IPS-NIHi11 (cell line): Measurements from ENCODE around the gene ZFP36L1.

Experiments
- DNase-seq: peaks from one replicate; pipeline ENCODE4 v3.0.0; 2012; ENCODE audit warnings: mixed read lengths, low spot score

ZFP36L1 gene, protein sequence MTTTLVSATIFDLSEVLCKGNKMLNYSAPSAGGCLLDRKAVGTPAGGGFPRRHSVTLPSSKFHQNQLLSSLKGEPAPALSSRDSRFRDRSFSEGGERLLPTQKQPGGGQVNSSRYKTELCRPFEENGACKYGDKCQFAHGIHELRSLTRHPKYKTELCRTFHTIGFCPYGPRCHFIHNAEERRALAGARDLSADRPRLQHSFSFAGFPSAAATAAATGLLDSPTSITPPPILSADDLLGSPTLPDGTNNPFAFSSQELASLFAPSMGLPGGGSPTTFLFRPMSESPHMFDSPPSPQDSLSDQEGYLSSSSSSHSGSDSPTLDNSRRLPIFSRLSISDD

DNA sequence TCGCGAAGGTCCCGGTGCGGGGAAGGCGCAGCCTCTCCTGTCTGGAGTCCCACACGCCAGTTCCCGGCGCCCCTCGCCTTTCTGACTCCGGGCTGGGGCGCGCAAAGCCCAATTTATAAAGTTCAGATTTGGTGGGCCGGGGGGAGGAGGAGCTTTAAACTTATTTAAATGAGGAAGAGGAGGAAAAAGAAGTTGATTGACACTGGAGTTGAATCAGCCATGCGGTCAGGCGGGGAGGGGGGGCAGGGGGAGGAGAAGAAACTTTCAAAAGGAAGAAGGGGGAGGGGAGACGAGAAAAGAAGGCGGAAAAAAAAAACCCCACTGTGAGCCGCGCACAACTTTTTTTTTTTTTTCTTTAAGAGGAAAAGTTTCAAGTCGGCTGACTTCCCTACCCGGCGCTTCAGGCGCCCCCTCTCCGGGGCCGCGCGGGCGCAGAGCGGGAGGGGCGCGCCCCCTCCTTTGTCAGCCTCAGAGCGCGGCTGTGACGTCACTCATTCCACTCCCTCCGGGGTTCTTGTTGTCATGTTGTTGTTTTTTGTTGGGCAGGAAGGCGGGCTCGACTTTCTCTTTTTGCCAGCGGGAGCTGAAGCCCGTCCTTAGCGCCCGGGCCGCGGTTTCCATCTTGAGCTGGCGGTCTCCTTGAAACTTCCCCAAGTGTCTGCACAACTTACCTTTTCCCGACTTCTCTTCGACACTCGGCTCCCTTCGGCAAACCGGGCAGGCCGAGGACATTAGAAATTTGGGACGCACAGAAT, at the start of gene ZFP36L1:
TSS of gene ZFP36L1 (minus strand) at position 89 of the 755 bp plus-strand sequence. CDS start 129 bp downstream, outside the sequence.
- DNase-seq = peak; percentile 84

DNA sequence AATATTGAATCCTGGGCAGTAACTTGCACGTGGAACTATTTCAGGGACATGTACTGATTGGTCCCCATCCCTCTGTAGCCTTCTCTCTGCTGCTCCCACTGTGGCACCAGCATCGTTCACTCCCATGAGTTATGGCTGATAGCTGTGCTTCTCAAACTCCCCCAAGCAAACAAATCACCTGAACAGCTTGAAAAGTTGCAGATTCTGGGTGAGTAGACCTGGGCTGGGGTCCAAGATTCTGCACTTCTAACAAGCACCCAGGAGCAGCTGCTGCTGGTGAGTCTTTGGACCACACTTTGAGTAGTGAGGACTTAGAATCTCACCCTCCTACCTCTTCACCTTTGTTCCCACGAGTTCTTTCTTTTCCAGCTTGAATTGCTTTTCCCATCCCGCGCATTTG, 49.4 kb upstream of the ZFP36L1 start:
- DNase-seq = no peak

DNA sequence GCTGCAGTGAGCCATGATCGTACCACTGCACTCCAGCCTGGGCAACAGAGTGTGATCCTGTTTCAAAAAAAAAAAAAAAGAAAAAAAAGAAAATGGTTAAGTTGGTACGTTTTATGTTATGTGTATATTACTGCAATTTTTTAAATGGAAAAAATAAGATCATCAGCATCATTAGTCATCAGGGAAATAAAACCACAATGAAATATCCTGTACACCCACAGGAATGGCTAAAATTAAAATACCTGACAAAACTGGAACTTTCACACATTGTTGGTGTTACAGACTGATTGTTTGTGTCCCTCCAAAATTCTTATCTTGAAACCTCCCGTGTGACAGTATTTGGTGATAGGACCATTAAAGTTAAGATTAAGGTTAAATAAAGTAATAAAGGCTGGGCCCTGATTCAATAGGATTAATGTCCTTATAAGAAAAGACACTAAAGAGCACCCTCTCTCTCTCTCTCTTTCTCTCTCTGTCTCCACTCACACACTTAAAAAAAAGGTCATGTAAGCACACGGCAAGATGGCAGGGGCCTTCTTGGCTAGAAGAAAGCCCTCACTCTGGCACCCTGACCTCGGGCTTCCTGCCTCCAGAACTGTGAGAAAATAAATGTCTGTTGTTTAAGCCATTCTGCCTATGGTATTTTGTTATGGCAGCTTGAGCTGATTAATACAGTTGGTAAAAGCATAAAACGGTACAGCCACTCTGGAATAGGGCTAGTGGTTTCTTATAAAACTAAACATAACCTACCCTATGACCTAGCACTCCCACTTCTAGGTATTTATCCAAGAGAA, 48.3 kb upstream of the ZFP36L1 start:
- no peak for DNase-seq

DNA sequence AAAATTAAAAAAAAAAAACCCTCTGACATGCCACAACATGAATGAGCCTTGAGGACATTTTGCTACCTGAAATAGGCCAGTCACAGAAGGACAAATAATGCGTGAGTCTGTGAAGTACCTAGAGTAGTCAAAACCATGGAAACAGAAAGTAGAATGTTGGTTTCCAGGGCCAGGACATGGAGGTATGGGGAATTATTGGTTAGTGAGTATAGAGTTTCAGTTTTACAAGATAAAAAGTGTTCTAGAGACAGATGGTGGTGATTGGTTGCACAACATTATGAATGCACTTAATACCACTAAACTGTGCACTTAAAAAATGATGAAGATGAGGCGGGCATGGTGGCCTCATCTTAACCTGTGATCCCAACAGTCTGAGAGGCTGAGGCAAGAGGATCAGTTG, 47.6 kb upstream of the ZFP36L1 start:
- no peak for DNase-seq

DNA sequence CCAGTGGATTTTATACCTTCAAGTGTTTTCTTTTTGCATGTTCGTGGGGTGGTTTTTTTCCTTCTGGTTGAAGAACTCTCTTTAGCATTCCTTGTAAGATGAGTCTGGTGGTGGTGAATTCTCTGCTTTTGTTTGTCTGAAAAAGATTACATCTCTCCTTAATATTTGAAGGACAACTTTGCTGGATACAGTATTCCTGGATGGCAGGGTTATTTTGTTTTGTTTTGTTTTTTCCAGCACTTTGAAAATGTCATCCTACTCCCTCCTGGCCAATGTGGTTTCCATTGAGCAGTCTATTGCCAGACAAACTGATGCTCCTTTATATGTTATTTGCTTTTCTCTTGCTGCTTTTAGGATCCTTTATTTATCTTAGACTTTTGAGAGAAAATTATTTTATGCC, 43.2 kb upstream of the ZFP36L1 start:
- no peak for DNase-seq

DNA sequence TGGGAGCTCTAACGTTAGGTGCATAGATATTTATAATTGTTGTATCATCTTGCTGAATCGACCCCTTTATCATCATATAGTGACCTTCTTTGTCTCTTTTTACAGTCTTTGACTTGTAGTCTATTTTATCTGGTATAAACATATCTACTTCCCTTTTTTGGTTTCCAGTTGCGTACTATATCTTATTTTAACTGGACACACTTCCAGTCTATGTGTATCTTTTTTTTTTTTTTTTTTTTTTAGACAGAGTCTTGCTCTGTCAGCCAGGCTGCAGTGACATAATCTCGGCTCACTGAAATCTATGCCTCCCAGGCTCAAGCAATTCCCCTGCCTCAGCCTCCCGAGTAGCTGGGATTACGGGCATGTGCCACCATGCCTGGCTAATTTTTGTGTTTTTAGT, 41.9 kb upstream of the ZFP36L1 start:
- DNase-seq = no peak

DNA sequence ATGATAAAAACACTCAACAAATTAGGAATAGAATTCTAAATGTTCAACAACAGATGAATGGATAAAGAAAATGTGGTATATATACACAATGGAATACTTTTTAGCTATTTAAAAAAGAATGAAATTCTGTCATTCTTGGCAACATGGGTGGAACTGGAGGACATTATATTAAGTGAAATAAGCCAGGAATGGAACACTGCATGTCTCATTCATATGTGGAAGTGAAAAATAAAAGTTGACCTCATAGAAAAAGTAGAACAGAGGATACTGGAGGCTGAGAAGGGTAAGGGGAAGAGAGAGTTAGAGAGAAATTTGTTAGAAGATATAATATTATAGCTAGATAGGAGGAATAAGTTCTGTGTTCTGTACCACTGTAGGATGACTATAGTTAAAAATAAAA, 35.8 kb upstream of the ZFP36L1 start:
- DNase-seq = no peak

DNA sequence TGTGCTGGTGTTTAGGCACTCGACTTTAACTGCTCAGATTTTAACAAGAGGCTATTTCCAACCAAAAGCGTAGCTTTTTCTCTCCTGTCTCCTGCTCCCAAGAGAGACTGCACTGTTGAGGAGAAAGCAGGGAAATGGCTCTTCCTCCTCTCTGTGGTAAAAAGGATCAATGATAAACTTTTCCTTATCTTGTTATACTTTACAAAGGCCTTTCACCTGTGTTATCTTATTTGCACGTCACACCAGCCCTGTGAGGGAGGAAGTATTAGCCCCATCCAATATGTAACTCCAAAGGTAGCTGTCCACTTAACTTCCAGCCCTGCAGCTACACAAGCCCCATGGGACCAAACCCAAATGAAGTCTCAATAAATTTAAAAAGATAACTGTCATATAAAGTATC, 32.9 kb upstream of the ZFP36L1 start:
- DNase-seq = no peak

DNA sequence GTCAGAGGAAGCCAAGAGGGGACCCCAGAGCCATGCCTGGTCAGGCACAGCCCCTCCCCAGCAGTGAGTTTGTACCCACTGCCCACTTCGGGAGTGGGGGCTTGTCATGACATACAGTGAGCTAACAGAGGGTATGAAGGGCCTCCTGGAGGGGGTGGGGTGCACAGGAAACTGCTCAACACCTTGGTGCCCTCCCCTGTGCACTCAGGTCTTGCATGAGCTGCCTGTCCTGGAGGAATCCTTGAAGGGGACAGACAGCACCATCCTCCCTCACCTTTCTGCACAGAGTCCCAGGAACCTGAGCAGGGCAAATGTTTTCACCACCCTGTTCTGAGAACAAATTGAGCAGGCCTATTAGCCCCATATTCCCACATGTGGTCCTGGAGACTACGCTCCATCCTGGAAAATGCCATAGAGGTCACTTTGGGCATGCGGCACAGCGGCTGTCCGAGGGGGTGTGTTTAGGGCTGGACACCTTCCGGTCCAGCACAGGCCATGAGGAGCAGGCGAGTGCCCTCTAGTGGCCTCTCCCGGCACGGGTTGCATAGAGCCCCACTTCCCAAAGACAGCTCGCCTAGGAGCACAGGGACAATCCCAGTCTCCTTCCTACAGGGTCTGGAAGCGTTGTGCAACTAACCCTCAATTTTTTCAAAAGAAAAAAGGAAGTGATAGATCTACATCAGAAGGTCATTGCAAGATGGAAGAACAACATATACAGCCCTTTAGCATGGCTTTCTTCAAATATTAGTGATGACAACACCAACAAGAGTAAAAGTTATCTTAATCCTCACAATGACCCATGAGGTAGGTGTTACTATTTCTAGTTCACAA, 31.9 kb upstream of the ZFP36L1 start:
- peak; percentile 93 for DNase-seq

DNA sequence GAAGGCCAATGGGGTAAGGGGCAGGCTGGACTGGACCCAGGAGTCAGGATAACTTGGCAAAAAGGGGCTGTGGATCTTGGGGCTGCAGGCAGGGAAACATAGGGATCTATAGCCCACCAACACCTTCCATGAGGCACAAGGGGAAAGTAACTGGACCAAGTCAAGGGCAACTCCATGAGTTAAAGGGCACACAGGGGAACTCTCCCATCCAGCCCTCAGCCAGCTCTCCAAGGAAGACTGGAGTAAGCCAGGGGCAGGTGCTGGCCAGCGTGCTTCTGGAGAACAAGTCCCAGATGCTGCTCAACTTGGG, 31.3 kb upstream of the ZFP36L1 start:
- DNase-seq = no peak

DNA sequence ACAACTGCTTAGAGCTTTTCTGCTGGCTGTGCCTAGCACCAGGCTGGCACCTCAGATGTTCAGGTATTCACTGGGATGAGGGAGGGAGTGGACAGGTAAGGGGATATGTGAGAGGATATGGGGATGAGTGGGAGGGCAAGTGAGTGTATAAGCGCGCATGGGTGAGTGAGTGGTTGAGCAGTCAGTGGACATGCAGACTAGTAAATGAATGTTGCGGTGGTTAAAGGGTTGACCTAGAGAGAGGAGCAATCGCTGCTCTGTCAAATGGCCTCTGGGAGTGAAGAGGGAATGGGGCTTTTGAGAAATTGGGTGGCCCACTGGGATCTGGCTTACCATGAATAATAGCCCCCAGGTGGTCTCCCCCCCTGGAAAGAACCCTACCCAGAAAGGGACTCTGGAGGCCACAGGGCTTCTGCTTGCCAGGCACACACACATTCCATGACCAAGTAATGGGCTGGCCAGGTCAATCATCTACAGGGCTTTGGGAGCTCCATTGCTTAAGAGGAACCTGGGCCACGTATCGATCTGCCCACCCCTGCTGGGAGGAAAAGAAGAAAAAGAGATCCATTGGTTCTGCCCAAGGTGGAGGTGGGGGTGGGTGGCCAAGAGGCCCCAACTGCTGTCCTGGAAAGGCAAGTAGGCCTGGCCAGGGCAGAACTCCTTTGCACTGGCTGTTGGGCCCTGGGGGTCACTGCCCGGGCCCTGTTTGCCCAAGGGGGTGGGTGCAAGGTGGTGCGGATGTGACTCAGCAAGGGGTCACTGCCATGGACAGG, 30.8 kb upstream of the ZFP36L1 start:
- no peak for DNase-seq

DNA sequence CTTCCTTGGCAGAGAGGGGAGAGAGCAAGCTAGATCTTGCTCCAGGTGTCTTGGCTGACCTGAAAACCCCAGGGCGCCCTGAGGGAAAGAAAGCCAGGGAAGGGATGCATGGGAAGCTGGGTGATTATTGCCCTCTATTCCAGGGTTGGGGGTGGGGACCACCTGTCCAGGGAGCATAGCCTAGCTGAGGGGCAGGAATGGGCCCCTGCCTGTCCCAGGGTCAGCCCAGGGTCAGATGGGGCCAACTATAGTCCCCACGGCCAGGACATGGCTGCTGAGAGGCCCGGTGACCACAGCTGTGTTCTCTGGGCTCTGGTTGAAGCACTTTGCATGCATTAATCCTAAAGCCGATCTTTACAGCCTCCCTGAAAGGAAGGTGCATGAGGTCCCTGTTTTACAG, 30.1 kb upstream of the ZFP36L1 start:
- DNase-seq = no peak

DNA sequence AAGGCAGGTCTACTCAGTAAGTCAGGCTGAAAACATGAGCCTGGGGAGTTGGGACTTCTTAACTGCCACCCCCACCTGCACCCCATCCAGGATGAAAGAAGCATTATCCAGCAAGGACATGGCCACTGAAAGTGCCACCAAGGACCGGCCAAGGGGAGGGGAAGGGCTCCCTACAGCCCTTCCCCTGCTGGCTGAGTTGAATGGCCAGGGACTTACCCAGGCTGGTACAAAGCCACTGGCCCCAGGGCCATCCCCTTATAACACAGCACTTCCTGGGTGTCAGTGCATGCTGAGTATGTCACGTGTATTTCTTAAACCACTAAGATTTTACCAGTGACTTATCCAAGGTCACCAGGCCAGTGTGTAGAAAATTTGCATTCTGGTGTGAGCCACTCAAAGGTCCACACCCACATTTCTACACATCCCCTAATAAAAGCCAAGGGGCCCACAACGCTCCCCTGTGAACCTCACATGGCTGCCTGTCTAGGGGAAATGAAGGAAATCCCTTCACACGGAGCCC, 29.3 kb upstream of the ZFP36L1 start:
- no peak for DNase-seq

DNA sequence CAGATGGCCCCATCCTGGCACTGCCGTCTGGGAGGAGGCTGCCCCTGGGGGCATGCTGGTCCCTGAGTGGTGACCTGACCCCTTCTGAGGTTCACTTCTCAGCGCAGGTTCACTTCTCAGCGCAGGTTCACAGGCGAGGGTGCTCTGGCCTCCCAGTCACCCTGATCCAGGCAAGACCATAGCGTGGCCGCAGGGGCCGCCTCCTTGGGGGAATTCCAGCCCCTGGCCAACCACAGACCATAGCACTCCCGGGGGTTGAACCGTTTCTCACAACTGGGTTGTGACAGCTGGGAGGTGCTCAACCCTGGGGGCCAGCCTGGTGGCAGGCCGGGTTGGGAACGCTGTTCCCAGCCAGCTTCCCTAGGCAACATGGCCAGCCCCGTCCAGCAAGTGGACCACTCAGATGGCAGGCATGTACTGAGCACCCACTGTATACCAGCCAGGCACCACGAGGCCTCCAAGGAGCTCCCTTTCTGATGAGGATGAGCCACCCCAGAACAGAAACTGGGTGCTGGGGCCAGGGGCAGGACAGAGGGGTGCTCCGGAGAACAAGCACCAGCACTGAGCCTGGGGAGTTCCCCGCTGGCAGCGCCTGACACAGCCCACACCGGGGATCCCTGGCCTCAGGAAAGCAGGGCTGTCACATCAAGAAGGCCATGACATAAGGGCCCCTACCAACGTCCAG, 28.3 kb upstream of the ZFP36L1 start:
- no peak for DNase-seq

DNA sequence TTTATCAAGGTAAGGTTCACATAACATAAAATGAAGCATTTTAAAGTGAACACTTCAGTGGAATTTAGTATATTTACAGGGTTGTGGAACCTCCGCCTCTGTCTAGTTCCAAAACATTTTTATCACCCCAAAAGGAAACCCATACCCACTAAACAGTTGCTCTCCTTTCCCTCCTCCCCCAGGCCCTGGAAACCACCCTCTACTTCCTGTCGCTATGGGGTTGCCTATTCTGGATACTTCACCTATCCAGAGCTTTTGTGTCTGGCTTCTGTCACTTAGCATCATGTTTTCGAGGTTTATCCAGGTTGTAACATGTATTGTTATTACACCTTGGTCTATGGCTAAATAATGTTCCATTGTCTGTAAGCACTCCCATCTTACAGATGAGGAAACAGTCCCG, 27.7 kb upstream of the ZFP36L1 start:
- DNase-seq = no peak

DNA sequence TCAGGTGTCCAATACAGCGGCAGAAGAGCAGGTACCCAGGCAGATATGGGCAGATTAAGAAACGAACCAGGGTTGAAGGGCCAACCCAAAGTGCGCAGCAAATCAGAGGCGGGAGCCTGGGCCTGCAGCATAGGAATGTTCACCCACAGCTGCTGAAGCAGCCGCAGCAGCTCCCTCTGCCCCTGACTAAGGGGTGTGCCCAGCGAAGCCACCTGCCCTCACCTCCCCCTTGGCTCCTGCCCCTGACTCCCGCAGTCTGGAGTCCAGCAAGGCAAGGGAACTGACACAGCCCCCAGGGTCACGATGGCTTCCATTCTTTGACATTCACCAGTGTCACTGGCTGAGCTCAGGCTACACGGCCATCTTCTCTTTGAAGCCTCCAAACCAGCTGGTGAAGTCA, 27.3 kb upstream of the ZFP36L1 start:
- no peak for DNase-seq

DNA sequence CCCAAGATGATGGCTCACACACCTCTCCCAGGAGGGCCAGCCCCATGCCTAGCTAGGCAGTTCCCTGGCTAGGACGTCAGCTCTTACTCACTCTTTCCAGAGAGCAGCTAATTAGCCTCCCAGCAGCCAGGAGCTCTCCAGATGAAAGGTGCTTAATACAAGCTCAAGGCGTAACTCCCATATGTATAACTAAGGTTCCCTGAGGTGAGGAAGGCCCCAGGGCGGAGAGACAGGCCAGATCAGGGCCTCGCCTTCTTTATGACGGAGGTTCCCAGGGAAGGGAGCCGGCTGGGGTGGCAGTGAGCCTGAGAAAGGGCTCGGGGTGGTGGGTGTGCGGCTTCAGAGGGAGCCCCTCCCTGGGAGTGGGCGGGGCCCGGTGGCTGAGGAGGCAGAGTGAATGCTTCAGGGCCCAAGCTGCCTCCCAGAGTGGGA, 26.4 kb upstream of the ZFP36L1 start:
- peak; percentile 57 for DNase-seq

DNA sequence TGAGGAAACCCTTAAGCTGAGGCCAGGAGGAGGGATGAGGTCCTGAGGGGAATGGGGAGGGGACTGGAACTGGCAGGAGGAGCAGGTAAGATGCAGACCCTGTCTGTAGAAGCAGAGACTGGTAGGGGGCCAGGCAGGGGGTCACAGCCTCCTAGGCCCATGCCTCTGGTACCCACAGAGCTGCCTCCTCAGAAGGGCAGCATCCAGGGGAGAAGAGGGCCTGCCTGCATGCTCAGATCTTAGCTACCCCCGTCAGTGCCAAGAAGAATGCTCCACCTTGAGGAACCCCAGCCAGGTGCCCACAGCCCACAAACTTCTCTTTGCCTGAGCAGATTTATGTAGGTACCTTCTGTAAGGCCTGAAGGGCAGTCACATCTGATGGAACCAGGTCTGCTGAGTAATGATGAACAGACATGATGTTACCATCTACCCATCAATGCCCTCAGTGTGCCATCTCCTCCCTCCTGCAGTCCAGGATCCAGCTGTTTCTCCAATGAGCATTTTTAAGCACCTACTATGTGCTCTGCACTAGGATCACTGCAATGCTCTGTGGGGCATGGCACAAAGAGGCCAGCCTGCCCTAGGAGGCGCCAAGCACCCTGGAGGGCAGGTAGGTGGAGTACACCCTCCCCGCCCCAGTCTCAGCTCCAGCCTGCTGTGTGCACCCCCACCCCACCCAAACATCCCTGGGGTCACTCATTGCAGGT, 24.8 kb upstream of the ZFP36L1 start:
- DNase-seq = no peak

DNA sequence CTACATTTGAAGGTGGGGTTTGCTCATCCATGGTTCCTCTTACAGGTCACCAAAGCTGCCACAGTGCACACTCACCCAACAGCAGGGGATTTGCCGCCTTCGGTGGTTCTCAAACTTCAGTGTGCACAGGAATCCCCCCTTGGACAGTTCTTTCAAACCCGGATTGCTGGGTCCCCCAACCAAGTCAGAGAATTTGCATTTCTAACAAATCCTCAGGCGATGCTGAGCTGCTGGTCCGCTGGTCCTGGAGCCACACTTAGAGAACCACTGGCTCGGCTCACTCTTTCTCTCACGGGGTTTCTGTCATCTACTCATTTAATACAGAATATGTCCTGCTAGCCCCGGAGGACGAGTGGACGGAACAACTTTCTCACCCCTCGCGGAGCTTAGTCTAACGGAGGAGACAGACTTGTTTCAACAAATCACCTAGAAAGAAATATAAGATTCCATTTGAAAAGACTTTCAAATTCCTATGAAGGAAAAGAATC, 24.1 kb upstream of the ZFP36L1 start:
- DNase-seq = no peak
